NCI-H1417 (cell line): ENCODE results near the gene P2RX7.

Source experiments
- DNase-seq, 3 experiments: peaks; one replicate each; lab custom pipeline; 2025; lab: John Stamatoyannopoulos, UW

Gene P2RX7

DNA sequence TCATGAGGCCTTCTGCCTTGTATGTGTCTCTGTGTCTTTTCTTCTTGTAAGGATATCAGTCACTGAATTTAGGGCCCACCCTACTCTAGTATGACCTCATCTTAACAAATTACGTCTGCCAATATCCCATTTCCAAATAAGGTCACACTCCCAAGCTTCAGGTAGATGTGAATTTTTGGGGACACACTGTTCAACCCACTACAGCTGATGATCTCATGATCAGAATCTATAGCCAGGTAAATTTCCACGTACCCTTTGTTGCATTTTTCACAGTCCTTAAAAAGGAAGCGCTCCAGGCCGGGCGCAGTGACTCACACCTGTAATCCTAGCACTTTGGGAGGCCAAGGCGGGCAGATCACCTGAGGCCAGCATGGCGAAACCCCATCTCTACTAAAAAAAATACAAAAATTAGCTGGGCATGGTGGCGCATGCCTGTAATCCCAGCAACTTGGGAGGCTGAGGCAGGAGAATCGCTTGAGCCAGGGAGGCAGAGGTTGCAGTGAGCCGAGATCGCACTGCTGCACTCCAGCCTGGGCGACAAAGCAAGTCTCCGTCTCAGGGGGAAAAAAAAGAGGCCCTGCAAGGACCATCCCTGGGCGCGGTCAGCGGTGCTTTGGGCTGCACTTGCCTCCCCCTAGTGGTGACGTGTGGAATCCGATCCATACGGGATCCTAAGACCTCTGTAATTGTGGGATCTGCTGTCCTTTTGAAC is 97.3 kb downstream of the P2RX7 start:
- peak; percentile 9 to 82 (median 58) for DNase-seq

DNA sequence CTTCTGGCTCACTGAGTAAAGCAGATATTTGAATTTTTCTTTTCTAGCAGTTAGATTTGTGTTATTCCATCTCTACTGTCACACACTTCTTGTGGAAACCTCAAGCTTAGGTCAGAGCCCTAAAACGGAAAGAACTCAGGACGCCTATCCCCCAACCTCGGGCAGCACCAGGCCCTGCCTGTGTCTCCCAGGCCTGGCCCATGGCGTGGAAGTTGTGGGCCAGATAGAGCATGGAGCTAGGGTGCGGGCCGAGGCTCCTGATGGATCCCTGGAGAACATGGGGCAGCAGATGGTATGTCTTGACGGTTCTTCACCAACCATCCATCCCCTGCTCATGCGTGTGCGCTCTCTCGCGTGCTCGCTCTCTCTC is 97.8 kb downstream of the P2RX7 start:
- DNase-seq: no peak

DNA sequence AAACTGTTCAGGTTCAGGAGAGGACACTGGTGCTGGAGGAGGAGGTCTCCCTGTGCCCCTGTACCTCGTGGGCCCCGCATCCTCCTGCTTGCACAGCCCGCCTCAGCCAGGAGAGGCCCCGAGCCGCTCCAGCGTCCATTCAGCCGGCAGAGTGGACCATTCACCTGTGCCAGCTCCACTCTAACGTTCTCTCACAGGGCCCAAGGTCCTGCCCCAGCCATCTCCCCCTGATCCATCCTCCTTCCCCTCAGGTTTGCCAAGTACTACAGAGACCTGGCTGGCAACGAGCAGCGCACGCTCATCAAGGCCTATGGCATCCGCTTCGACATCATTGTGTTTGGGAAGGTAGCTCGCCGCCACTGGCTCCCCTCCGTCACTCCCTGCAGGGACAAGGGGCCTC is 99.5 kb downstream of the P2RX7 start:
- DNase-seq: no peak

DNA sequence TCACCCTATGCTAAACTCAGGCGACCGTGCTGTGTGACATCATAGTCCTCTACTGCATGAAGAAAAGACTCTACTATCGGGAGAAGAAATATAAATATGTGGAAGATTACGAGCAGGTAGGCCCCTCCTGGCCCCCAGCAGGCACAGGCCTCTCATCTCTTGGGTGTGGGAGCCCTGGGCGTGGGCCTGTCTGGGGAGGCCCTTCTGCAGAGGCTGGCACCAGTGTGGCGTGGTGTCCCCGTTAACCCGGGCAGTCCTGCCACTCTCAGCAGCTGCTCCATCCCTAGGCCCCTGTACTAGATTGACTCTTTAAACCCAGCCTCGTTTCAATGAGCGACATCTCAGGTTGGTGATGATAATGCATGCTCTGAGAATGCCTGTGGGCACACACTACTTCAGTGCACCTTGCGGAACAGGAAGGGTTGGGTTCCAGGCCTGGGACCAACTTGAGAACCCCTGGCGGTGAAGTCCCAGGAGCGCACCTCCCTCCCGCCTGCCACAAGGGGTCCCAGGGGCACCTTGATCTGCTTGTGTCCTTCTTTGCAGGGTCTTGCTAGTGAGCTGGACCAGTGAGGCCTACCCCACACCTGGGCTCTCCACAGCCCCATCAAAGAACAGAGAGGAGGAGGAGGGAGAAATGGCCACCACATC is 100.4 kb downstream of the P2RX7 start:
- no peak for DNase-seq

DNA sequence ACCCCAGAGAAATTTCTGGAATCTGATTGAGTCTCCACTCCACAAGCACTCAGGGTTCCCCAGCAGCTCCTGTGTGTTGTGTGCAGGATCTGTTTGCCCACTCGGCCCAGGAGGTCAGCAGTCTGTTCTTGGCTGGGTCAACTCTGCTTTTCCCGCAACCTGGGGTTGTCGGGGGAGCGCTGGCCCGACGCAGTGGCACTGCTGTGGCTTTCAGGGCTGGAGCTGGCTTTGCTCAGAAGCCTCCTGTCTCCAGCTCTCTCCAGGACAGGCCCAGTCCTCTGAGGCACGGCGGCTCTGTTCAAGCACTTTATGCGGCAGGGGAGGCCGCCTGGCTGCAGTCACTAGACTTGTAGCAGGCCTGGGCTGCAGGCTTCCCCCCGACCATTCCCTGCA is 100.9 kb downstream of the P2RX7 start:
- DNase-seq: no peak

DNA sequence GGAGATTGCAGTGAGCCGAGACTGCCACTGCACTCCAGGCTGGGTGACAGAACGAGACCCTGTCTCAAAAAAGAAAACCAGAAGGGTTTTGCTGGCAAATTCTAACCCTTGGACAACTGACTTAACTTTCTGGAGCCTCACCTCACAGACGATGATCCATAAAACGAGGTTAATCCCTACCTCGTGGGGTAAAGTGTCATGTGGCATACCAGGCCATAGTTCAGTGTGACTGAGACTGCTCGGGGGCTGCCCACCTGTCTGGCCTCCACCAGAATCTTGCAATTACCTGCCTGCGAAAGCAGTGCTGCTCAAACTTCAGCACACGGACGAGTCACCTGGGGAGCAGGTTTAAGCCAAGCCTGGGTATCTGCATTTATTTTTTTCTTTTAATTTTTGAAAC is 104.1 kb downstream of the P2RX7 start:
- no peak for DNase-seq

DNA sequence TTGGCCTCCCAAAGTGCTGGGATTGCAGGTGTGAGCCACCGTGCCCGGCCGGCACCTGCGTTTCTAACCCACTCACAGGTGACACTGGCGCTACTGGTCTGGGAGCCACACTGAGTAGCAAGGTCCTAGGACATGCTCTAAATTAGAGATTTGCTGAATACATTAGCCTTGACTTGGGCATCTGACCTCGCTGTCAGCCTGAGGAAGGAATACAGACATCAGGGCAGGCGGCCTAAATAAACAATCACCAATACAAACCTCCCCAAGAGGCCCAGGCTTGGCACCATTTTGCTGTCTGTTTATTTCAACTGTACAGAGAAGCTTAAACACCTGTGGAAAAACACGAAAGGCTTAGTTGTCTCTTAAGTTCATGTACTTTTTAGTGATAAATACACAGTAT is 104.7 kb downstream of the P2RX7 start:
- no peak for DNase-seq
